GM13976 (cell line): ENCODE measurements around the gene LAMC2.

Experiments
- DNase-seq: peaks from one replicate; pipeline ENCODE4 v3.0.0; 2012; ENCODE audit warnings: low spot score
- in situ Hi-C: fragments of 300-500 bp; cut with MboI; formaldehyde crosslinking; loops from one replicate; pipeline ENCODE4 v1.12.0; 2022; ENCODE audit warnings: low sequenced_read_pairs, mixed read lengths, inconsistent platforms; ENCODE audit not compliant: unreplicated experiment
- TF ChIP-seq, protein P1 (sequence below): IDR thresholded peaks from 2 replicates; pipeline ENCODE4 v1.5.1; 2012; ENCODE audit warnings: borderline replicate concordance, mild to moderate bottlenecking; ENCODE audit not compliant: insufficient read depth; ENCODE audit errors: extremely low read depth, missing control alignments, control extremely low read depth

Gene LAMC2

GRCh38 chr1:183203094-183203493 is 17.0 kb downstream of the LAMC2 start:
- no peak for DNase-seq
- in situ Hi-C loops, result no loop called here
- TF ChIP-seq, protein P1, sequence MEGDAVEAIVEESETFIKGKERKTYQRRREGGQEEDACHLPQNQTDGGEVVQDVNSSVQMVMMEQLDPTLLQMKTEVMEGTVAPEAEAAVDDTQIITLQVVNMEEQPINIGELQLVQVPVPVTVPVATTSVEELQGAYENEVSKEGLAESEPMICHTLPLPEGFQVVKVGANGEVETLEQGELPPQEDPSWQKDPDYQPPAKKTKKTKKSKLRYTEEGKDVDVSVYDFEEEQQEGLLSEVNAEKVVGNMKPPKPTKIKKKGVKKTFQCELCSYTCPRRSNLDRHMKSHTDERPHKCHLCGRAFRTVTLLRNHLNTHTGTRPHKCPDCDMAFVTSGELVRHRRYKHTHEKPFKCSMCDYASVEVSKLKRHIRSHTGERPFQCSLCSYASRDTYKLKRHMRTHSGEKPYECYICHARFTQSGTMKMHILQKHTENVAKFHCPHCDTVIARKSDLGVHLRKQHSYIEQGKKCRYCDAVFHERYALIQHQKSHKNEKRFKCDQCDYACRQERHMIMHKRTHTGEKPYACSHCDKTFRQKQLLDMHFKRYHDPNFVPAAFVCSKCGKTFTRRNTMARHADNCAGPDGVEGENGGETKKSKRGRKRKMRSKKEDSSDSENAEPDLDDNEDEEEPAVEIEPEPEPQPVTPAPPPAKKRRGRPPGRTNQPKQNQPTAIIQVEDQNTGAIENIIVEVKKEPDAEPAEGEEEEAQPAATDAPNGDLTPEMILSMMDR, result no peak

DNA sequence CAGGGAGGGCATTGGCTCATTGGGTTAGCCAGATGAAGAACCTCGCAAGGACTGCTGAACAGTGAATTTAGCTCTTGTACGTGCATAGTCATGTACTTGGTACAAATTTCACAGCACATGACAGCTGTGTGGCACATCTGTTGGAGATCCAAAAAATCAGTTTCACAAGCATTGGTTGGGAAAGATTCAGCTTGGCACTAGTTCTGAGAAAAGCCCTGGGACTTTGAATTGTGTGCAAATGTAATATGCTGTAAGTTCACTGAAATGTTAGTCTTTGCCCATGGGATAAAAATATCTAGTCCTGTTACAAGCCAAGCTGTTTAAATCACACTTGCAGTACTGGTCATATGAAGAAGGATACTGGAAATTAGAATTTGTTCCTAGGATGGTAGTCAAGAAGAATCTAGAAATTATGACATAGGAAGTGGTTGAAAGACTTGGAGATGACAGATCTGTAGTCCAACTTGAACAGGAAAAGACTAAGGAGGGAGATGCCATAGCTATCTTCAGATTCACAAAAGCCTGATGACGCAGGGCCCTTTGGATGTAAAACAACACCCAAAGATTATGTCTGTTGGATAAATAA is 19.2 kb downstream of the LAMC2 start:
- TF ChIP-seq, protein P1, result no peak
- DNase-seq, result no peak

GRCh38 chr1:183206538-183207122 is 20.6 kb downstream of the LAMC2 start:
- no peak for DNase-seq
- in situ Hi-C loops, result no loop called here
- TF ChIP-seq, protein P1, result no peak

More for the DNA sequence above, 19.2 kb downstream of the LAMC2 start:
- in situ Hi-C loops, result no loop called here

- DNase-seq, result peak; percentile 57
- in situ Hi-C loops, result no loop called here
Observed at GRCh38 chr1:183209533-183210158, 23.6 kb downstream of the LAMC2 start.

GRCh38 chr1:183210681-183211080 is 24.6 kb downstream of the LAMC2 start:
- TF ChIP-seq, protein P1, result no peak
- no peak for DNase-seq
- in situ Hi-C loops, result no loop called here

More at GRCh38 chr1:183209533-183210158, 23.6 kb downstream of the LAMC2 start:
- TF ChIP-seq, protein P1, result no peak

- DNase-seq, result no peak
- in situ Hi-C loops, result no loop called here
- TF ChIP-seq, protein P1, result no peak
Observed at GRCh38 chr1:183212870-183213269, 26.8 kb downstream of the LAMC2 start.
